ENCODE data around the gene CARD11. TPM values are rescaled to one million over a fixed set of nuclear protein-coding genes. Genes with fewer than 3 reads are reported as not detected.

CARD11 gene
- total and polyA plus RNA-seq, 12 donors, result 0.61 to 19.3 (median 2.7) TPM

DNA sequence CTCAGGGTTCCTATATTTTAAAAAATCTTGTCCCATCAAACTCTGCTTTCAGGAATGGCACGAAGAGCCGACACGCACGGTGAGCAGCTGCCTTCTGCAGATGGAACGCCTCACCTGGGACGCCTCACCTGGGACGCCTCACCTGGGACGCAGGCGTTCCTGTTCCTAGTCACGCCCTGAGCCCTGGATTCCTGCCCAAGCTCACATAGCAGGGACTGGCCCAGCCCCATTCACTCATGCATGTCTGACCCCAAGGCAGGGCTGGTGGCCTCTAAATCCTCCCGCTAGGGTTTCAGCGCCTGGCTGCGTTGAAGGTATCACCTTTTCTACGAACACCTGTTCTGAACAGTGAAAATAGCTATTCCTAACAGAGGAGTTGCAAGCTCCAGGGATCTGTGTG lies 49.8 kb downstream of the CARD11 start:
- Histone ChIP-seq H3K4me1 (replicated peaks in 1 of 2) (no peaks in the 10 kb centered on the region), H3K27ac (no peak overlapping the region), H3K27me3 (no peaks in the 10 kb centered on the region), H3K36me3 (replicated peaks in 1 of 2) (no peaks in the 10 kb centered on the region), H3K9me3 (replicated peaks in 1 of 3) (peaks cover 0 to 2% (median 0%) of the 10 kb centered on the region in 3 donors), H3K4me3 (no peak overlapping the region)
- no peak for DNase-seq
- intact Hi-C loops (cut with DNase I), result no loop called here
- 89 to 94% (median 90%) methylated on average over 9 to 14 of the region's 14 CpGs for WGBS, 4 donors
- TF ChIP-seq, protein P1, sequence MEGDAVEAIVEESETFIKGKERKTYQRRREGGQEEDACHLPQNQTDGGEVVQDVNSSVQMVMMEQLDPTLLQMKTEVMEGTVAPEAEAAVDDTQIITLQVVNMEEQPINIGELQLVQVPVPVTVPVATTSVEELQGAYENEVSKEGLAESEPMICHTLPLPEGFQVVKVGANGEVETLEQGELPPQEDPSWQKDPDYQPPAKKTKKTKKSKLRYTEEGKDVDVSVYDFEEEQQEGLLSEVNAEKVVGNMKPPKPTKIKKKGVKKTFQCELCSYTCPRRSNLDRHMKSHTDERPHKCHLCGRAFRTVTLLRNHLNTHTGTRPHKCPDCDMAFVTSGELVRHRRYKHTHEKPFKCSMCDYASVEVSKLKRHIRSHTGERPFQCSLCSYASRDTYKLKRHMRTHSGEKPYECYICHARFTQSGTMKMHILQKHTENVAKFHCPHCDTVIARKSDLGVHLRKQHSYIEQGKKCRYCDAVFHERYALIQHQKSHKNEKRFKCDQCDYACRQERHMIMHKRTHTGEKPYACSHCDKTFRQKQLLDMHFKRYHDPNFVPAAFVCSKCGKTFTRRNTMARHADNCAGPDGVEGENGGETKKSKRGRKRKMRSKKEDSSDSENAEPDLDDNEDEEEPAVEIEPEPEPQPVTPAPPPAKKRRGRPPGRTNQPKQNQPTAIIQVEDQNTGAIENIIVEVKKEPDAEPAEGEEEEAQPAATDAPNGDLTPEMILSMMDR (IDR thresholded peaks at IDR 0.05), result no peak
- TF ChIP-seq POLR2A (IDR thresholded peaks at IDR 0.05), result no peak

DNA sequence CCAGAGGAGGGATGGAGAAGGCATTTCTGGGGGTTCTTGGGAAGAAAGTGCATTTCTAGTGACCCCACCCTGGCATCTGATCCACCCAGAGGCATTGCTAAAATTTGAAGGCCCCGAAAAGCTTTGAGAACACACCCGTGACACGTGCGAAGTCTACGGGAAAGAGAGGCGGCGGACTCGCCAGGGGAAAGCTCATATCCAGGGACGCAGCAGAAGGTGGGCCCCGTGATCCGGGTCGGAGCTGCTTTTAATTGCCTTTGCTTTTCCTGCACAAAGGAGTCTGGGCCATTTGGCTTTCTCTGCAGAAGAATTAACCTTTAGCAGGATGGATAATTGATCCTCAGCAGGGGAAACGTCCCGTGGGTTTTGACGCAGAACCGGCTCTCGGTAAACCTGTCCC lies 50.3 kb downstream of the CARD11 start:
- 68 to 78% (median 70%) methylated on average over 16 to 17 of the region's 17 CpGs for WGBS, 4 donors
- Histone ChIP-seq H3K36me3 (replicated peaks in 1 of 2) (no peaks in the 10 kb centered on the region), H3K4me1 (replicated peaks in 1 of 2) (no peaks in the 10 kb centered on the region), H3K27me3 (no peaks in the 10 kb centered on the region), H3K9me3 (replicated peaks in 1 of 3) (peaks cover 0 to 2% (median 0%) of the 10 kb centered on the region in 3 donors), H3K4me3 (no peak overlapping the region), H3K27ac (no peak overlapping the region)
- TF ChIP-seq, protein P1 (IDR thresholded peaks at IDR 0.05), result no peak
- TF ChIP-seq POLR2A (IDR thresholded peaks at IDR 0.05), result no peak
- no peak for DNase-seq
- intact Hi-C loops (cut with DNase I), result no loop called here

DNA sequence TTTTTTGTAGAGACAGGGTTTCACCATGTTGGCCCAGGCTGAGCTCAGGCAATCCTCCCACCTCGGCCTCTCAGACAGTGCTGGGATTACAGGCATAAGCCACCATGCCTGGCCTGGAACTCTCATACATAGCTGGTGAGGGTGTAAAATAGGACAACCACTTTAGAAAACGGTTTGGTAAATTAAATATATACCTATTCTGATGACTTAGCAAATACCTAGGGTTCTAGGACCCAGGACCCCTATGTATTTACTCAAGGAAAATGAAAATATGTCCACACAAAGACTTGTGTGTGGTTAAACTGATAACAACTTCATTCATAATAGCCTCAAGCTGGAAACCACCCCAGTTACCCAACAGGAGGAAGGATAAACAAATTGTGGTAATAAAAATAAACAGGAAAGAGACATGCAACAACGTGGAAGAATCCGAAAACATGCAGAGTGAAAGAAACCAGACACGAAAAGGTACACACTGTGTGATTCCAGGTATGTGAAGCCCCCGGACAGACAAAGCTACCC lies 52.7 kb downstream of the CARD11 start:
- TF ChIP-seq POLR2A (IDR thresholded peaks at IDR 0.05), result no peak
- TF ChIP-seq, protein P1 (IDR thresholded peaks at IDR 0.05), result no peak
- H3K4me1 ChIP-seq (replicated peaks in 1 of 2), result no peaks in the 10 kb centered on the region
- H3K4me3 ChIP-seq, result no peak overlapping the region
- no peak for DNase-seq
- intact Hi-C loops (cut with DNase I), result no loop called here
- no peaks in the 10 kb centered on the region for H3K36me3 ChIP-seq (replicated peaks in 1 of 2)
- no peaks in the 10 kb centered on the region for H3K27me3 ChIP-seq
- H3K27ac ChIP-seq, result no peak overlapping the region
- WGBS, 4 donors, result 64 to 73% (median 71%) methylated on average over 6 of the region's 6 CpGs
- H3K9me3 ChIP-seq (replicated peaks in 1 of 3), result peaks cover 0 to 2% (median 0%) of the 10 kb centered on the region in 3 donors

DNA sequence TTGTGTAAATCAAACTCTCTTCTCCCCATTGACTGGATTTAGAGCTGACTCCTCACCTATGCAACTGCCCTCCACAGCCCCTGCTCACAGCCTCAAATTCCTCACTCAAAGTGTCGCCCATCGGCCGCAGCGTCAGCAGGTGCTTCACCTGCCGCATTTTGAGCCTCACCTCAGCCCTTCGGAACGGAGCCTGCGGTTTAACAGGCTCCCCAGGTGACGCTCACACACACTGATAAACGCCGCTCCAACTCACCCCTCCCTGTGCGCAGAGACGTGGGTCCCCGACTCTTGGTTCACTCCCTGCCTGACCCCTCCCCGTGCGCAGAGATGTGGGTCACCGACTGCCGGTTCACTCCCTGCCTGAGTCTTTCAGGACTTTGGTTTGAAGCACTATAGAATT lies 57.1 kb downstream of the CARD11 start:
- no peak for DNase-seq
- H3K27me3 ChIP-seq, result no peaks in the 10 kb centered on the region
- 88 to 92% (median 90%) methylated on average over 18 of the region's 18 CpGs for WGBS, 4 donors
- H3K4me3 ChIP-seq, result no peak overlapping the region
- H3K36me3 ChIP-seq (replicated peaks in 1 of 2), result no peaks in the 10 kb centered on the region
- H3K9me3 ChIP-seq (replicated peaks in 1 of 3), result peaks cover 0 to 2% (median 0%) of the 10 kb centered on the region in 3 donors
- TF ChIP-seq, protein P1 (IDR thresholded peaks at IDR 0.05), result no peak
- no peak for TF ChIP-seq POLR2A (IDR thresholded peaks at IDR 0.05)
- intact Hi-C loops (cut with DNase I), result no loop called here
- H3K27ac ChIP-seq, result no peak overlapping the region
- H3K4me1 ChIP-seq (replicated peaks in 1 of 2), result no peaks in the 10 kb centered on the region
